Subcutaneous abdominal adipose tissue (tissue), 5 donors: Measurements from ENCODE around the gene MEAK7.
"Not testable (repeated sequence)": the region's sequence is repeated elsewhere in the genome, so short reads cannot be mapped to it uniquely, and the experiment has no call there.

Experiments
- H3K27ac ChIP-seq: one replicate; pipeline ENCODE4 v1.7.0; 2013; ENCODE audit warnings: low read depth, mild to moderate bottlenecking, inconsistent platforms, low read length, moderate library complexity
- H3K27me3 ChIP-seq, 5 donors: one replicate each; pipeline ENCODE4 v1.7.0; 2013; ENCODE audit warnings: low read length in 5 of 5, inconsistent platforms in 1 of 5; ENCODE audit not compliant: control insufficient read depth in 5 of 5, insufficient read depth in 4 of 5
- H3K36me3 ChIP-seq, 5 donors: one replicate each; pipeline ENCODE4 v1.7.0; 2013; ENCODE audit warnings: low read length in 5 of 5; ENCODE audit not compliant: control insufficient read depth in 5 of 5, insufficient read depth in 5 of 5
- H3K4me1 ChIP-seq, 5 donors: one replicate each; pipeline ENCODE4 v1.7.0; 2013; ENCODE audit warnings: low read length in 5 of 5, mild to moderate bottlenecking in 3 of 5, moderate library complexity in 1 of 5; ENCODE audit not compliant: control insufficient read depth in 5 of 5, insufficient read depth in 5 of 5
- H3K4me3 ChIP-seq, 5 donors: one replicate each; pipeline ENCODE4 v1.7.0; 2013; ENCODE audit warnings: low read length in 5 of 5, low read depth in 1 of 5
- H3K9ac ChIP-seq, 5 donors: one replicate each; pipeline ENCODE4 v1.7.0; 2013; ENCODE audit warnings: low read length in 5 of 5, mild to moderate bottlenecking in 4 of 5, moderate library complexity in 3 of 5
- H3K9me3 ChIP-seq, 5 donors: one replicate each; pipeline ENCODE4 v1.7.0; 2013; ENCODE audit warnings: low read length in 5 of 5; ENCODE audit not compliant: control insufficient read depth in 5 of 5
- donor health status: healthy.
- donor health status: healthy.
- donor health status: healthy.
- donor health status: healthy.
- donor health status: healthy.

The MEAK7 gene

GRCh38 chr16:84524941-84525581 is 20.6 kb upstream of the MEAK7 start:
- Histone ChIP-seq H3K4me1 (peaks cover 3 to 38% (median 21%) of the 10 kb centered on the region in 5 donors), H3K27me3 (peaks cover 0 to 11% (median 0%) of the 10 kb centered on the region in 5 donors), H3K9me3 (peaks cover 0 to 11% (median 9%) of the 10 kb centered on the region in 5 donors)
- not testable (repeated sequence) for H3K36me3 ChIP-seq, H3K27ac ChIP-seq, H3K4me3 ChIP-seq, H3K9ac ChIP-seq

GRCh38 chr16:84524346-84524920 is 20.0 kb upstream of the MEAK7 start:
- H3K4me3 ChIP-seq: no peak overlapping the region
- H3K9ac ChIP-seq: no peak overlapping the region
- H3K27me3 ChIP-seq: peaks cover 0 to 14% (median 0%) of the 10 kb centered on the region in 5 donors
- peaks cover 0 to 5% (median 4%) of the 10 kb centered on the region in 5 donors for H3K9me3 ChIP-seq
- no peaks in the 10 kb centered on the region for H3K36me3 ChIP-seq
- H3K4me1 ChIP-seq: peaks cover 3 to 37% (median 21%) of the 10 kb centered on the region in 5 donors
- no peak overlapping the region for H3K27ac ChIP-seq

- Histone ChIP-seq H3K4me1 (peaks cover 0 to 17% (median 2%) of the 10 kb centered on the region in 5 donors), H3K27ac (no peak overlapping the region), H3K4me3 (no peak overlapping the region), H3K9ac (no peak overlapping the region), H3K27me3 (peaks cover 0 to 11% (median 0%) of the 10 kb centered on the region in 5 donors), H3K36me3 (no peaks in the 10 kb centered on the region), H3K9me3 (peaks cover 0 to 4% (median 3%) of the 10 kb centered on the region in 5 donors)
Measured at GRCh38 chr16:84521497-84521770, 17.0 kb upstream of the MEAK7 start.

DNA sequence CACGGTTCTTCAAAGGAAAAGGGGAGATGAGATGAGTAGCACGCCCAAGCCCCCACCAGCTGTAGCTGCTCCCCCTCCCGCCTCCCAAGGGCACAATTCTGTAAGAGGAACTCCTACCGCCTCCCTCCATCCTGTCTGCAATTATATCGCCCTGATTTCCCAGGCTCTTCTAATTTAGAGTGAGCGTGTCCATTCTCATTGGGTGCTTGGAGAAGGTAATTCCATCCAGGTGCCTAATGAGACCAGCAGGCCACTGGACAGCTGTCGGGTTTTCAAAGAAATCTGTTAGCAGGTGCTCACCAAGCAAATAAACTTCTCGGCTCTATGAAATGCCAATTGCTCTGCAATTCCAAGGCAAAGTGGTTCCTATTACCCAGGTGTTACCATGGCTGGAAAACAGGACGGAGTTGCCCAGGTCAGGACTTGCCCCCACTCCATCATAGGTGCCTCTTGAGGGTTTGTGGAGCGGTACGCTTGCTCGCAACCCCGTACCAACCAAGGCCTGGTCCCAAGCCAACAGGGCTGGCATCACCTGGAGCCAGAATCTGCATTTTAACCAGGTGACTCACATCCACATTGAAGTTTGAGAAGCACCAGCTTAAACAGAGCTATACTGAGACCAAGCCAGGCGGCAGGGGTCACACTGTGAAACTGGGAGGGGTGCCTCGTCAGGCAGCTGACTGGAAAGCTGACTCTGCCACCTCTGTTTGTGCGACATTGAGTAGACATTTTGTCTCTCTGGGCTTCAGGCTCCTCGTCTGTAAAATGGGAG is 16.5 kb upstream of the MEAK7 start:
- Histone ChIP-seq H3K4me1 (peaks cover 0 to 15% (median 0%) of the 10 kb centered on the region in 5 donors), H3K9ac (no peak overlapping the region), H3K27me3 (peaks cover 0 to 11% (median 0%) of the 10 kb centered on the region in 5 donors), H3K36me3 (no peaks in the 10 kb centered on the region), H3K9me3 (peaks cover 0 to 4% (median 3%) of the 10 kb centered on the region in 5 donors), H3K27ac (no peak overlapping the region), H3K4me3 (no peak overlapping the region)

- Histone ChIP-seq H3K27me3 (peaks cover 0 to 11% (median 0%) of the 10 kb centered on the region in 5 donors), H3K9ac (no peak overlapping the region), H3K4me3 (no peak overlapping the region), H3K27ac (no peak overlapping the region), H3K36me3 (no peaks in the 10 kb centered on the region), H3K9me3 (peaks cover 0 to 4% (median 3%) of the 10 kb centered on the region in 5 donors), H3K4me1 (peaks cover 0 to 15% (median 0%) of the 10 kb centered on the region in 5 donors)
Measured at GRCh38 chr16:84519855-84520254, 15.4 kb upstream of the MEAK7 start.

DNA sequence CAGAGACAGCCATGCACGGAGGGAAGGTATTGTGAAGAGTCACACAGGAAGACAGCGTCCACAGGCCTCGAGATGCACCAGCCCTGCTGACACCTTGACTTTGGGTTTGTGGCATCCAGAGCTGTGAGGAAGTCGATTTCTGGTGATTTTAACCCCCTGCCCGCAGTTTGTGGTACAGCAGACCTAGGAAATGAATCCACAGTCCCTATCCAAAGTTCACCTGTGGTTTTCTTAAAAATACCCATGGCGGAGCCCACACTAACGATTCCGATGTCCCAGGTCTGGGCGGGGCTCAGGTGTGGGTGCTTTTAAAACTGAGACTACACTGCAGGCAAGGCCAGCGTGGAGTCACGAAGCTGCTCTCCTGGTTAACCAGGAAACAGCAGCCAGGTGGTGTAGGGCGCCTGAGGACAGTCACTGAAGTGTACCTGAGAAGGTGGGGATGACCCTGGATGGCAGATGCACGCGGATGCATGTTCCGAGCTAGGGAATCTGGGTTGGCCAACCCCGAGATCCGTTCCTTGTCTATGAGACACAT is 14.4 kb upstream of the MEAK7 start:
- no peak overlapping the region for H3K27ac ChIP-seq
- no peak overlapping the region for H3K4me3 ChIP-seq
- no peak overlapping the region for H3K9ac ChIP-seq
- peaks cover 0 to 11% (median 0%) of the 10 kb centered on the region in 5 donors for H3K27me3 ChIP-seq
- H3K36me3 ChIP-seq: no peaks in the 10 kb centered on the region
- peaks cover 0 to 4% (median 3%) of the 10 kb centered on the region in 5 donors for H3K9me3 ChIP-seq
- peaks cover 0 to 15% (median 0%) of the 10 kb centered on the region in 5 donors for H3K4me1 ChIP-seq

- H3K9ac ChIP-seq, H3K27ac ChIP-seq, H3K36me3 ChIP-seq, H3K9me3 ChIP-seq, H3K4me3 ChIP-seq: not testable (repeated sequence)
- Histone ChIP-seq H3K27me3 (peaks cover 0 to 11% (median 0%) of the 10 kb centered on the region in 5 donors), H3K4me1 (peaks cover 0 to 11% (median 0%) of the 10 kb centered on the region in 5 donors)
Measured at GRCh38 chr16:84518220-84518619, 13.8 kb upstream of the MEAK7 start.

DNA sequence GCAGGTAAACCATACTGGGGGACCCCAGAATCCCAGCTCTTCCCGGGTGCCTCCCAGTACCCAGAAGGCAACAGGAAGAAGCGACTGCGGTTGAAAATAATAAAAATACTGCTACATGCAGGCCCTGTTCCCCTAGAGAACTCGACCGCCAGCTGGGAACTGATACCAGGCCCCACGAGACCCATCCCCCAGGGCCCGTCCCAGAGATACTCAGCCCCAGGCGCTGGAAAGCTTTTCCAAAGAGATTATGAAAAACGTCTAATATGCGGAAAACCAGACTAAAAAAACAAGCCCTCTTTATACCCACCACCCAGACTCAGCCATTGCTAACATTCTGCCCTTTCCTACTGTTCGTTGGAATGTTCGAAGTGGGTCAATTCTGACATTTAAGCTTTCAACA is 12.9 kb upstream of the MEAK7 start:
- H3K27me3 ChIP-seq: peaks cover 0 to 8% (median 0%) of the 10 kb centered on the region in 5 donors
- H3K27ac ChIP-seq: no peak overlapping the region
- H3K4me3 ChIP-seq: no peak overlapping the region
- no peaks in the 10 kb centered on the region for H3K36me3 ChIP-seq
- no peak overlapping the region for H3K9ac ChIP-seq
- no peaks in the 10 kb centered on the region for H3K9me3 ChIP-seq
- peaks cover 0 to 11% (median 0%) of the 10 kb centered on the region in 5 donors for H3K4me1 ChIP-seq

DNA sequence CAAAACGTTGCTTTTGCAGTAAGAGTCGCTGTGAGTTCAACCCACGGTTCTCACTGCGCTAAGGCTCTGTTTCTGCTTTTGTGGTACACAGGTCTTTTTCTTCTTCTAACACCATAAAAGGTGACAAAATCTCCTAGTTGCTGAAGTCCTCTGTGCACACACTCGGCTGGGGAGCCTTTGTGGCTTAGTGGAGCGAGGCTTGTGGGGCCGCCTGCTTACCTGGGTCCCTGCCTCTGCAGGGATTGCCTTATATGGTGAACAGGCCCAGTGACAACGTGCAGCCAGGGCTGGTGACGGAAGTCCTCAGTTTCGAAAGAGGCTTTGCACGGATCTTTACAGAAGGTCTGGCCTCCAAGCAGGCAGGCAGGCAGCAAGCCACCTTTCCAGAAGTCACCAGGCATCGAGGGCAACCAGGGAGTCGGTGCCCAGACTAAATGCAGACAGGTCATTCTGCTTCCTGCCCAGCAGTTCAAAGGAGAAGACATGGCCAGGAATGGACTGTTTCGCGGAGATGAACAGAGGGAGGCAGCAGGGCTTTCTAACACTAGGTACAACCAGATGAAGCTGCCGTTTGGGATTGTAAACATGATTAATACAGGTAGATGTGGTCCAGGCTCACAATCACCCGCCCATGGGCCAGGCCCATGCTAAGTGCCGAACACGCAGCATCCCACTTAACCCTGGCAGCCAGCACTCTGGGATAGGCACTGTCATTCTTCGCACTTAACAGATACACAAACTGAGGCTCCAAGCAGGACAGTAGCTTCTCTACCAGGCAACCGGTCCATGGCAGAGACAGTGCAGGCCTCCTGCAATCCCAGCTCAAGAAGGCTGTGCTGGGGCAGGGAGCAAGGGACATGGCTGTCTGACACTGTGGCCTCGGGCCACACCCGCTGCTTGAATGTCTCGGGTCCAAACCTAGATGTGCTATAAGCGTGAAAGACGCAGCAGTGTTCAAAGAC is 10.7 kb upstream of the MEAK7 start:
- no peak overlapping the region for H3K4me3 ChIP-seq
- no peak overlapping the region for H3K27ac ChIP-seq
- H3K27me3 ChIP-seq: peaks cover 0 to 3% (median 0%) of the 10 kb centered on the region in 5 donors
- peaks cover 0 to 8% (median 3%) of the 10 kb centered on the region in 5 donors for H3K4me1 ChIP-seq
- H3K36me3 ChIP-seq: no peaks in the 10 kb centered on the region
- no peaks in the 10 kb centered on the region for H3K9me3 ChIP-seq
- no peak overlapping the region for H3K9ac ChIP-seq
